Neural progenitor cell (in vitro differentiated cells): ENCODE results near the gene PPP2R2C. TPM values are rescaled to one million over a fixed set of nuclear protein-coding genes. Genes with fewer than 3 reads are reported as not detected.

ENCODE experiments used
- DNase-seq: peaks from one replicate; pipeline ENCODE4 v3.0.0-alpha.2; 2016; ENCODE audit warnings: low spot score
- H2AFZ ChIP-seq: fragments of 200-600 bp; sonication (generic); replicated peaks from 2 replicates; pipeline ENCODE4 v1.6.1; 2016; ENCODE audit warnings: antibody characterized with exemption
- H3F3A ChIP-seq: fragments of 200-600 bp; sonication (generic); 2 replicates; pipeline ENCODE4 v1.6.1; 2016; ENCODE audit warnings: antibody characterized with exemption, low read depth
- H3K27ac ChIP-seq: fragments of 200-600 bp; sonication (generic); 2 replicates; pipeline ENCODE4 v1.5.1; 2016; ENCODE audit warnings: mild to moderate bottlenecking
- H3K27me3 ChIP-seq: fragments of 200-600 bp; sonication (generic); 2 replicates; pipeline ENCODE4 v1.6.1; 2016; ENCODE audit warnings: mild to moderate bottlenecking, moderate library complexity
- H3K36me3 ChIP-seq: fragments of 200-600 bp; sonication (generic); 2 replicates; pipeline ENCODE4 v1.5.1; 2016
- H3K4me1 ChIP-seq: fragments of 200-600 bp; sonication (generic); 2 replicates; pipeline ENCODE4 v1.6.1; 2016; ENCODE audit warnings: mixed run types
- H3K4me2 ChIP-seq: fragments of 200-600 bp; sonication (generic); 2 replicates; pipeline ENCODE4 v1.6.1; 2016
- H3K4me3 ChIP-seq: fragments of 200-600 bp; sonication (generic); 2 replicates; pipeline ENCODE4 v1.5.1; 2016
- H3K79me2 ChIP-seq: fragments of 200-600 bp; sonication (generic); 2 replicates; pipeline ENCODE4 v1.6.1; 2016; ENCODE audit warnings: low read depth
- H3K9ac ChIP-seq: fragments of 200-600 bp; sonication (generic); 2 replicates; pipeline ENCODE4 v1.6.1; 2016
- H3K9me3 ChIP-seq: fragments of 200-600 bp; sonication (generic); 2 replicates; pipeline ENCODE4 v1.5.1; 2016; ENCODE audit warnings: low read depth
- H4K20me1 ChIP-seq: fragments of 200-600 bp; sonication (generic); 2 replicates; pipeline ENCODE4 v1.6.1; 2016; ENCODE audit warnings: low read depth
- H3K27ac Mint-ChIP-seq: 3 replicates; pipeline ENCODE4 v1.8.0; 2021; ENCODE audit warnings: mixed read lengths
- H3K27me3 Mint-ChIP-seq: 2 replicates; pipeline ENCODE4 v1.8.0; 2022; ENCODE audit warnings: low read depth, mild to moderate bottlenecking, inconsistent platforms, moderate library complexity, mixed read lengths; ENCODE audit not compliant: insufficient read depth
- H3K36me3 Mint-ChIP-seq: 3 replicates; pipeline ENCODE4 v1.8.0; 2021; ENCODE audit warnings: mixed read lengths
- H3K4me1 Mint-ChIP-seq: 3 replicates; pipeline ENCODE4 v1.8.0; 2021; ENCODE audit warnings: mixed read lengths
- H3K4me3 Mint-ChIP-seq: 3 replicates; pipeline ENCODE4 v1.8.0; 2021; ENCODE audit warnings: mild to moderate bottlenecking, moderate library complexity, mixed read lengths
- H3K9me3 Mint-ChIP-seq: 3 replicates; pipeline ENCODE4 v1.8.0; 2020; ENCODE audit warnings: mixed read lengths
- EZH2 ChIP-seq: fragments of 200-600 bp; sonication (generic); IDR thresholded peaks from 2 replicates; pipeline ENCODE4 v1.6.1; 2017; ENCODE audit warnings: antibody characterized with exemption, mild to moderate bottlenecking, moderate library complexity
- EZH2phosphoT487 ChIP-seq: fragments of 200-600 bp; sonication (generic); IDR thresholded peaks from 2 replicates; pipeline ENCODE4 v1.6.1; 2017; ENCODE audit warnings: antibody characterized with exemption
- total RNA-seq: library from RNA; depleted of rRNA; stranded (reverse); fragments of >200 nt; gene quantifications from 2 replicates; pipeline ENCODE4 v1.2.3, GENCODE V29; 2015; ENCODE audit warnings: low replicate concordance
- TF ChIP-seq, protein P1 (sequence below): fragments of 200-600 bp; sonication (generic); IDR thresholded peaks from 2 replicates; pipeline ENCODE4 v1.5.1; 2017; ENCODE audit warnings: antibody characterized with exemption, mild to moderate bottlenecking

PPP2R2C gene
- total RNA-seq, 1 donor from 2014 or later = 3.5 TPM

DNA sequence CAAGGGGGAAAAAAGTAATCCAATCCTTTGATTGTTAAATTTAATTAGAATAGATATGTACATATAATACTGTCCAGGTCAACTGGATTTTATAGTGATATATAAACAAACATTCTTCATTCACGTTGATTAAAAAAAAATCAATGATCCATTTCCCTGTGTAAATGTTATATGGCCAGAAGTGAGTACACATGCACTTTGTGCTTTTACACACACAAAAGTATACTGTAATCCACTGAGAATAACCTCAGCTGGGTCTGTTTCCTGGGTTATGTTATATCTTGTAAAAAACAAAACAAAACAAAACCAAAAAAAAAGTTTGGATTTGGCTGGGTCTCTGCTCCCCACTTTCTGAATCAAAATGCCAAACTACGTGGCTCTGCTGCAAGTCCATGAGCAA lies 151.1 kb downstream of the PPP2R2C start:
- peaks cover 3% of the 10 kb centered on the region for H3K27me3 Mint-ChIP-seq
- peaks cover 4% of the 10 kb centered on the region for H3K9me3 Mint-ChIP-seq
- no peaks in the 10 kb centered on the region for H3K36me3 Mint-ChIP-seq
- H3K4me3 Mint-ChIP-seq = no peak overlapping the region
- Histone ChIP-seq H3K9me3 (no peaks in the 10 kb centered on the region), H3K27ac (no peak overlapping the region), H3K36me3 (no peaks in the 10 kb centered on the region), H3K4me2 (no peak overlapping the region), H3K27me3 (no peaks in the 10 kb centered on the region), H4K20me1 (no peaks in the 10 kb centered on the region), H3K9ac (no peak overlapping the region), H3K79me2 (no peaks in the 10 kb centered on the region), H3K4me1 (peaks cover 10% of the 10 kb centered on the region), H2AFZ (no peak overlapping the region), H3F3A (peaks cover 17% of the 10 kb centered on the region), H3K4me3 (no peak overlapping the region)
- no peak for TF ChIP-seq EZH2
- no peak for TF ChIP-seq EZH2phosphoT487
- DNase-seq = no peak
- H3K27ac Mint-ChIP-seq = no peak overlapping the region
- H3K4me1 Mint-ChIP-seq = peaks cover 10% of the 10 kb centered on the region

DNA sequence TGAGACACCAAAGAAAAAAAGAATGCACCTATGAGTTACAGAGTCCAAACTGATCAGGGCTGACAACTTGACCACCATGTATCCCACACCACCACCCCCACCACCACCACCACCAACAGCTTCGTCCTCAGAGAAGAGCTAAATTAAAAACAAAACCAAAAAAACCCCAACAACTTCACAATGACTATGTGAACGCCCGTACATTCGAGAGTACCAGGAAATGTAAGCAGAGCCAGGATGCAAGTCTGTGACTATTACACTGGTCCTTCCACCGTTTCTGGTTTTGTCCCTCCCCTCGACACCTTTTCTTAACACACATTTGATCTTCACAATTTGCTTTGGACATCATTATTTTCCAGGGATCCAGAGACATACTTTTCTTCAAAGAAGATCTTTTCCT lies 151.8 kb downstream of the PPP2R2C start:
- H3K27ac Mint-ChIP-seq = no peak overlapping the region
- no peaks in the 10 kb centered on the region for H3K36me3 ChIP-seq
- H3K27me3 Mint-ChIP-seq = peaks cover 3% of the 10 kb centered on the region
- H3K4me2 ChIP-seq = no peak overlapping the region
- no peak overlapping the region for H2AFZ ChIP-seq
- H3K9me3 Mint-ChIP-seq = peaks cover 4% of the 10 kb centered on the region
- H3K79me2 ChIP-seq = no peaks in the 10 kb centered on the region
- H3K9ac ChIP-seq = no peak overlapping the region
- peaks cover 13% of the 10 kb centered on the region for H3F3A ChIP-seq
- no peak overlapping the region for H3K4me3 ChIP-seq
- H3K36me3 Mint-ChIP-seq = no peaks in the 10 kb centered on the region
- H3K4me3 Mint-ChIP-seq = no peak overlapping the region
- peaks cover 9% of the 10 kb centered on the region for H3K4me1 ChIP-seq
- peaks cover 7% of the 10 kb centered on the region for H3K4me1 Mint-ChIP-seq
- H4K20me1 ChIP-seq = no peaks in the 10 kb centered on the region
- no peaks in the 10 kb centered on the region for H3K27me3 ChIP-seq
- no peak overlapping the region for H3K27ac ChIP-seq
- DNase-seq = no peak
- no peaks in the 10 kb centered on the region for H3K9me3 ChIP-seq
- TF ChIP-seq, protein P1, sequence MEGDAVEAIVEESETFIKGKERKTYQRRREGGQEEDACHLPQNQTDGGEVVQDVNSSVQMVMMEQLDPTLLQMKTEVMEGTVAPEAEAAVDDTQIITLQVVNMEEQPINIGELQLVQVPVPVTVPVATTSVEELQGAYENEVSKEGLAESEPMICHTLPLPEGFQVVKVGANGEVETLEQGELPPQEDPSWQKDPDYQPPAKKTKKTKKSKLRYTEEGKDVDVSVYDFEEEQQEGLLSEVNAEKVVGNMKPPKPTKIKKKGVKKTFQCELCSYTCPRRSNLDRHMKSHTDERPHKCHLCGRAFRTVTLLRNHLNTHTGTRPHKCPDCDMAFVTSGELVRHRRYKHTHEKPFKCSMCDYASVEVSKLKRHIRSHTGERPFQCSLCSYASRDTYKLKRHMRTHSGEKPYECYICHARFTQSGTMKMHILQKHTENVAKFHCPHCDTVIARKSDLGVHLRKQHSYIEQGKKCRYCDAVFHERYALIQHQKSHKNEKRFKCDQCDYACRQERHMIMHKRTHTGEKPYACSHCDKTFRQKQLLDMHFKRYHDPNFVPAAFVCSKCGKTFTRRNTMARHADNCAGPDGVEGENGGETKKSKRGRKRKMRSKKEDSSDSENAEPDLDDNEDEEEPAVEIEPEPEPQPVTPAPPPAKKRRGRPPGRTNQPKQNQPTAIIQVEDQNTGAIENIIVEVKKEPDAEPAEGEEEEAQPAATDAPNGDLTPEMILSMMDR = no peak
- TF ChIP-seq EZH2phosphoT487 (no peak), EZH2 (no peak)

DNA sequence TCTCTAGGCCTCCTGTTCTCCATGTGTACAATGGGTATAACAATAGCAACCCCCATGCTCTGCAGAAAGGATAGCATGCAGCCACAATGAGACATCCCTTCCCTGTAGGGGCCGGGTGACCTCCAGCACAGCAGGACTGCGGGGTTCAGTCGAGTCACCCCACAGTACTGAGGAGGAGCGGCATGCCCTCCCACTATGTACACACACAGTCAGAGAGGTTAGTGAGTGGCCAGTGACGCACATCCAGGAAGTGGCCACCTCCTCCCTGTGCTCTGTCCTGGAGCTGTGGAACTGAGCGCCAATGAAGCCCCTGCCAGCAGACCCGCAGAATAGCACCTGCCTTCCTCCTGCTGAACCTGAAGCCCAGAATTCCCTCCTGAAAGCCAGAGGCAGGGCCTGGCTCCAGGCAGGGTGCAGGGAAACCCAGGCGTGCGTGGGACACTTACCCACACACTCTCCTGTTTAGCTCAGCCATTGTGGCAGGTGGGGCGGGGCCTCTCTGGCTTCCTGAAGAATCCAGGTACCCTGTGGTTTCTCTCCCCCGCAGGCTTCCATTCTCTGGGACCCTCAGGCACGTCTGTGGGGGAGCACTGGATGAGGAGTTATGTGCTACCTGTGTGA lies 152.8 kb downstream of the PPP2R2C start:
- Histone ChIP-seq H3K9ac (no peak overlapping the region), H3K4me3 (no peak overlapping the region), H3K27me3 (no peaks in the 10 kb centered on the region), H3K79me2 (no peaks in the 10 kb centered on the region), H2AFZ (no peak overlapping the region), H3K4me2 (no peak overlapping the region), H3F3A (peaks cover 2% of the 10 kb centered on the region), H3K9me3 (no peaks in the 10 kb centered on the region), H3K36me3 (no peaks in the 10 kb centered on the region), H3K27ac (no peak overlapping the region), H3K4me1 (no peaks in the 10 kb centered on the region), H4K20me1 (no peaks in the 10 kb centered on the region)
- H3K4me1 Mint-ChIP-seq = peaks cover 4% of the 10 kb centered on the region
- no peak overlapping the region for H3K27ac Mint-ChIP-seq
- no peak for DNase-seq
- no peaks in the 10 kb centered on the region for H3K36me3 Mint-ChIP-seq
- TF ChIP-seq EZH2phosphoT487 (no peak), EZH2 (no peak)
- TF ChIP-seq, protein P1 = no peak
- H3K4me3 Mint-ChIP-seq = no peak overlapping the region
- peaks cover 3% of the 10 kb centered on the region for H3K27me3 Mint-ChIP-seq
- peaks cover 4% of the 10 kb centered on the region for H3K9me3 Mint-ChIP-seq

DNA sequence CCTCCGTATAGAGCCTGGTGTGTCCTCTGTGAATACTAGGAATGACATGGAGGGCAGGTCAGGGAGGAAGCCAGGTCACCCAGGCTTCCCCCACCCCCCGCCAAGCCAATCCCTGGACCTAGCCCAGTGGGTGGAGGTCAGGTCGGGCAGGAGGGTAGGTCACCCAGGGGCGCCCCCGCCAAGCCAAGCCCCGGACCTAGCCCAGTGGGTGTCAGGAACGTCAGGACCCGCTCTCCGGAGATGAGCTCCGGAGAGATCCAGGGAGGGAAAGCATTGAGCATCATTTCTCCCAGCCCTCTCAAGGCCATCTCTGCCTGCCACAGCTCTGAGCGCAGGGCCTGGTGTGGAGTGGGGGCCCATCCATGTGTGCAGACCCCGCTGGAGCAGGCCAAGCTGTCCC lies 154.2 kb downstream of the PPP2R2C start:
- Histone ChIP-seq H3F3A (no peaks in the 10 kb centered on the region), H3K4me1 (no peaks in the 10 kb centered on the region), H3K9ac (no peak overlapping the region), H2AFZ (no peak overlapping the region), H3K4me2 (no peak overlapping the region), H3K9me3 (no peaks in the 10 kb centered on the region), H3K4me3 (no peak overlapping the region), H3K36me3 (no peaks in the 10 kb centered on the region), H3K27ac (no peak overlapping the region), H4K20me1 (no peaks in the 10 kb centered on the region), H3K27me3 (no peaks in the 10 kb centered on the region), H3K79me2 (no peaks in the 10 kb centered on the region)
- peaks cover 4% of the 10 kb centered on the region for H3K9me3 Mint-ChIP-seq
- H3K4me1 Mint-ChIP-seq = no peaks in the 10 kb centered on the region
- DNase-seq = no peak
- no peak overlapping the region for H3K4me3 Mint-ChIP-seq
- TF ChIP-seq, protein P1 = no peak
- TF ChIP-seq EZH2 = no peak
- no peaks in the 10 kb centered on the region for H3K36me3 Mint-ChIP-seq
- H3K27me3 Mint-ChIP-seq = peaks cover 3% of the 10 kb centered on the region
- no peak overlapping the region for H3K27ac Mint-ChIP-seq
